ENCODE data around the gene IL22. TPM values are rescaled to one million over a fixed set of nuclear protein-coding genes. Genes with fewer than 3 reads are reported as not detected.

The IL22 gene
- total RNA-seq, 1 donor from 2014 or later, result not detected

GRCh38 chr12:68291396-68292036, 38.1 kb upstream of the IL22 start:
- Histone ChIP-seq H3K27me3 (no peaks in the 10 kb centered on the region), H3K27ac (no peak overlapping the region), H3K36me3 (no peaks in the 10 kb centered on the region), H3K9me3 (no peaks in the 10 kb centered on the region), H3K4me3 (no peak overlapping the region), H3K4me1 (no peaks in the 10 kb centered on the region)
- ATAC-seq (no peak), DNase-seq (no peak)
- TF ChIP-seq, protein P1, sequence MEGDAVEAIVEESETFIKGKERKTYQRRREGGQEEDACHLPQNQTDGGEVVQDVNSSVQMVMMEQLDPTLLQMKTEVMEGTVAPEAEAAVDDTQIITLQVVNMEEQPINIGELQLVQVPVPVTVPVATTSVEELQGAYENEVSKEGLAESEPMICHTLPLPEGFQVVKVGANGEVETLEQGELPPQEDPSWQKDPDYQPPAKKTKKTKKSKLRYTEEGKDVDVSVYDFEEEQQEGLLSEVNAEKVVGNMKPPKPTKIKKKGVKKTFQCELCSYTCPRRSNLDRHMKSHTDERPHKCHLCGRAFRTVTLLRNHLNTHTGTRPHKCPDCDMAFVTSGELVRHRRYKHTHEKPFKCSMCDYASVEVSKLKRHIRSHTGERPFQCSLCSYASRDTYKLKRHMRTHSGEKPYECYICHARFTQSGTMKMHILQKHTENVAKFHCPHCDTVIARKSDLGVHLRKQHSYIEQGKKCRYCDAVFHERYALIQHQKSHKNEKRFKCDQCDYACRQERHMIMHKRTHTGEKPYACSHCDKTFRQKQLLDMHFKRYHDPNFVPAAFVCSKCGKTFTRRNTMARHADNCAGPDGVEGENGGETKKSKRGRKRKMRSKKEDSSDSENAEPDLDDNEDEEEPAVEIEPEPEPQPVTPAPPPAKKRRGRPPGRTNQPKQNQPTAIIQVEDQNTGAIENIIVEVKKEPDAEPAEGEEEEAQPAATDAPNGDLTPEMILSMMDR (IDR thresholded peaks at IDR 0.05), result no peak
- intact Hi-C loops (cut with DNase I), result no loop called here

DNA sequence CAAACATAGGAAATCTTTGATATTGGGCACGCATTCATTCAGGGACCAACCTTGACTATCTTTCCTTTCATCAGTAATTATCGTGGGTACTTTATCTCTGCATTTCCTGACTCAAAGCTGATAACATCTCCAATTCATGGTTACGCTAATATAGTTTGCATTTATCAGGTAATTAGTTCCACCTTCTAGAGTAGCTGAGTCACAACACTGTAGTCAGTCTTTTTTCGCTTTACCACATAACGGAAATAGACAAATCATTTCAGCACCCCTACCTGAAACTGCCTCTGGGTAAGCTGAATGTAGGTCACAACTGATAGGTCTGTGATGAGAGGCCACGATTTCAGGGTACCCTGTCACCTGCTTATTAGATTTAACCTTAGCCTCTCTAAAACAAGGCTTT, 36.7 kb upstream of the IL22 start:
- DNase-seq, result no peak
- no peak for ATAC-seq
- Histone ChIP-seq H3K4me3 (no peak overlapping the region), H3K9me3 (no peaks in the 10 kb centered on the region), H3K36me3 (no peaks in the 10 kb centered on the region), H3K27me3 (no peaks in the 10 kb centered on the region), H3K4me1 (no peaks in the 10 kb centered on the region), H3K27ac (no peak overlapping the region)
- intact Hi-C loops (cut with DNase I), result no loop called here
- TF ChIP-seq, protein P1 (IDR thresholded peaks at IDR 0.05), result no peak

- intact Hi-C loops (cut with DNase I), result no loop called here
- ATAC-seq, result no peak
- H3K27me3 ChIP-seq, result no peaks in the 10 kb centered on the region
Observed at GRCh38 chr12:68287106-68287505, 33.7 kb upstream of the IL22 start.

DNA sequence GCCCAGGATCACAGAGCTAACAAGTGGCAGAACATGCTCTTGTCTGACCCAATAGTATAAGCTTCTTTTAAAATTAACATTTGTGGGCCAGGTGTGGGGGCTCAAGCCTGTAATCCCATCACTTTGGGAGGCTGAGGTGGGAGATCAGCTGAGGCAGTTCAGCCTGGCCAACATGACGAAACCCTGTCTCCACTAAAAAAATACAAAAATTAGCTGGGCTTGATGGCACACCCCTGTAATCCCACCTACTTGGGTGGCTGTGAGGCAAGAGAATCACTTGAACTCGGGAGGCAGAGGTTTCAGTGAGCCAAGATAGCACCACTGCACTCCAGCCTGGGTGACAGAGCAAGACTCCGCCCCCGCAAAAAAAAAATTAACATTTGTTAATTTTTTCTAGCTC, 33.0 kb upstream of the IL22 start:
- H3K27ac ChIP-seq, result no peak overlapping the region
- H3K4me3 ChIP-seq, result no peak overlapping the region
- TF ChIP-seq, protein P1 (IDR thresholded peaks at IDR 0.05), result no peak
- H3K36me3 ChIP-seq, result no peaks in the 10 kb centered on the region
- H3K27me3 ChIP-seq, result no peaks in the 10 kb centered on the region
- DNase-seq (no peak), ATAC-seq (no peak)
- intact Hi-C loops (cut with DNase I), result no loop called here
- no peaks in the 10 kb centered on the region for H3K9me3 ChIP-seq
- H3K4me1 ChIP-seq, result no peaks in the 10 kb centered on the region

More at GRCh38 chr12:68287106-68287505, 33.7 kb upstream of the IL22 start:
- H3K4me1 ChIP-seq, result no peaks in the 10 kb centered on the region
- no peaks in the 10 kb centered on the region for H3K9me3 ChIP-seq
- no peak overlapping the region for H3K27ac ChIP-seq
- TF ChIP-seq, protein P1 (IDR thresholded peaks at IDR 0.05), result no peak
- H3K4me3 ChIP-seq, result no peak overlapping the region
- no peaks in the 10 kb centered on the region for H3K36me3 ChIP-seq
- DNase-seq, result no peak

GRCh38 chr12:68285541-68285940, 32.1 kb upstream of the IL22 start:
- DNase-seq, result no peak

More at GRCh38 chr12:68285541-68285940, 32.1 kb upstream of the IL22 start:
- H3K27ac ChIP-seq, result no peak overlapping the region
- TF ChIP-seq, protein P1 (IDR thresholded peaks at IDR 0.05), result no peak
- H3K27me3 ChIP-seq, result no peaks in the 10 kb centered on the region
- H3K4me1 ChIP-seq, result no peaks in the 10 kb centered on the region
- no peaks in the 10 kb centered on the region for H3K36me3 ChIP-seq
- H3K9me3 ChIP-seq, result no peaks in the 10 kb centered on the region
- intact Hi-C loops (cut with DNase I), result no loop called here
- ATAC-seq, result no peak
- H3K4me3 ChIP-seq, result no peak overlapping the region

All from upper lobe of right lung (tissue), 1 donor.